HUES64 (cell line): ENCODE measurements around the gene LYPD3.

Source experiments
- H3K27ac ChIP-seq: 2 replicates; pipeline ENCODE4 v1.7.0; 2013; ENCODE audit warnings: low read depth, low read length, inconsistent platforms
- H3K27me3 ChIP-seq: 2 replicates; pipeline ENCODE4 v1.6.1; 2013; ENCODE audit warnings: mild to moderate bottlenecking, low read length; ENCODE audit not compliant: insufficient read depth
- H3K36me3 ChIP-seq: 2 replicates; pipeline ENCODE4 v1.6.1; 2013; ENCODE audit warnings: mild to moderate bottlenecking, low read length; ENCODE audit not compliant: insufficient read depth
- H3K4me1 ChIP-seq: 2 replicates; pipeline ENCODE4 v1.6.1; 2013; ENCODE audit warnings: mild to moderate bottlenecking, low read length, moderate library complexity; ENCODE audit not compliant: insufficient read depth
- H3K4me3 ChIP-seq: 2 replicates; pipeline ENCODE4 v1.5.1; 2013; ENCODE audit warnings: mild to moderate bottlenecking, low read length, moderate library complexity
- H3K9ac ChIP-seq: 2 replicates; pipeline ENCODE4 v1.6.1; 2013; ENCODE audit warnings: mild to moderate bottlenecking, low read depth, low read length
- H3K9me3 ChIP-seq: 2 replicates; pipeline ENCODE4 v1.6.1; 2013; ENCODE audit warnings: low read depth, low read length; ENCODE audit not compliant: insufficient read depth
- WGBS: fragments of 150-250, 120-280 bp; methylation state at CpG from one replicate; pipeline ENCODE4 v1.1.7; 2013; ENCODE audit warnings: missing lambda C conversion rate; 5-methylcytosine and 5-hydroxymethylcytosine counted together

LYPD3 gene

DNA sequence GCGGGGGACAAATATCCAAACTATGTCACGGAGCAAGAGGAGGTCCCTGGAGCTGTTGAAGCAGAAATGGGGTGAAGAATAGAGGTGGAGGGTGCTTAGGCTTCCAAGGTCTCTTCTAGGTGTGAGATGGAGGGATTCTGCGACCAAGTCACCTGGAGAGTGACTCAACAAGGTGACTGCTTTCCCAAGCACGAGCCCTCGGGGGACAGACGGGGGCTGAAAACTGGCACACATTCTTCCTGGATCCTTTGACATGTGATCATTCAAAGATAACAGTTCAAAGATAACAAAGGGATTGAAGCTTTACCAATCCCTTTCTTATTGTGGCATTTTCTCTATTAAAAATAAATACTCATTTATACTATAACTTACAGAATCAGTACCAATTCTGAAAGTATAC is 53.0 kb downstream of the LYPD3 start:
- Histone ChIP-seq H3K27me3 (no peaks in the 10 kb centered on the region), H3K36me3 (no peaks in the 10 kb centered on the region), H3K4me3 (no peak overlapping the region), H3K9me3 (0 out of 2 replicates have a peak, but pooled peaks cover 3% of the 10 kb centered on the region), H3K27ac (no peak overlapping the region), H3K4me1 (no peaks in the 10 kb centered on the region), H3K9ac (no peak overlapping the region)
- WGBS: 93% methylated on average over 6 of the region's 6 CpGs
